Astrocyte (in vitro differentiated cells and primary cell): Measurements from ENCODE around the gene SNRNP25.

ENCODE experiments used
- CTCF ChIP-seq: IDR thresholded peaks from 2 replicates; pipeline ENCODE4 v1.5.1; 2011; ENCODE audit warnings: low read depth, mild to moderate bottlenecking, inconsistent platforms, low read length, moderate library complexity; ENCODE audit not compliant: insufficient read depth
- EZH2 ChIP-seq: IDR thresholded peaks from 2 replicates; pipeline ENCODE4 v1.6.1; 2012; ENCODE audit warnings: mild to moderate bottlenecking, low read length, inconsistent platforms; ENCODE audit not compliant: insufficient read depth

GRCh38 chr16:85865-86264, 32.2 kb downstream of the SNRNP25 start:
- no peak for TF ChIP-seq EZH2
- TF ChIP-seq CTCF, result no peak
